Measurements from ENCODE around the gene NYNRIN. TPM values are rescaled to one million over a fixed set of nuclear protein-coding genes. Genes with fewer than 3 reads are reported as not detected.

The NYNRIN gene
- total RNA-seq, 4 donors from 2014 or later, result 6.9 to 19.9 (median 11.5) TPM

DNA sequence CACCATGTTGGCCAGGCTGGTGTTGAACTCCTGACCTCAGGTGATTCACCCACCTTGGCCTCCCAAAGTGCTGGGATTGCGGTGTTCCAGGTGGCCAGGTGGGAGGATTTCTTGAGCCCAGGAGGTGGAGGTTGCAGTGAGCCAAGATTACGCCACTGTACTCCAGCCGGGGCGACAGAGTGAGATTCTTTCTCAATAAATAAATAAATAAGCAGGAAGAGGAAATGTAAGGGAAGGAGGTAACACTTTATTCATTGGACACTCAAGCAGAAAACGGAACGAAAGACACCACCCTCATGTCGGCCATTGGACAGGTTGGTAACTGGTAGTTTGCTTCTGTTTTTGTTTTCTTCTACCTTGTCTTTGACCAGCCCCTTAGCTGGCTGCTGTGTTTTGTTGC lies 43.8 kb upstream of the NYNRIN start:
- Histone ChIP-seq H3K4me1 (peaks cover 0 to 23% (median 0%) of the 10 kb centered on the region in 3 donors), H3K27ac (no peak overlapping the region), H3K4me3 (no peak overlapping the region), H3K27me3 (peaks cover 9% of the 10 kb centered on the region), H3K9me3 (no peaks in the 10 kb centered on the region), H3K36me3 (no peaks in the 10 kb centered on the region)
- 84 to 89% methylated on average over 6 of the region's 7 CpGs for WGBS, 2 donors (ENCODE audit: low coverage in 1 of 2)
- TF ChIP-seq POLR2AphosphoS5 (IDR thresholded peaks at IDR 0.05) (no peak), POLR2A (IDR thresholded peaks at IDR 0.05) (no peak), EP300 (IDR thresholded peaks at IDR 0.05) (no peak)
- TF ChIP-seq, protein P1, sequence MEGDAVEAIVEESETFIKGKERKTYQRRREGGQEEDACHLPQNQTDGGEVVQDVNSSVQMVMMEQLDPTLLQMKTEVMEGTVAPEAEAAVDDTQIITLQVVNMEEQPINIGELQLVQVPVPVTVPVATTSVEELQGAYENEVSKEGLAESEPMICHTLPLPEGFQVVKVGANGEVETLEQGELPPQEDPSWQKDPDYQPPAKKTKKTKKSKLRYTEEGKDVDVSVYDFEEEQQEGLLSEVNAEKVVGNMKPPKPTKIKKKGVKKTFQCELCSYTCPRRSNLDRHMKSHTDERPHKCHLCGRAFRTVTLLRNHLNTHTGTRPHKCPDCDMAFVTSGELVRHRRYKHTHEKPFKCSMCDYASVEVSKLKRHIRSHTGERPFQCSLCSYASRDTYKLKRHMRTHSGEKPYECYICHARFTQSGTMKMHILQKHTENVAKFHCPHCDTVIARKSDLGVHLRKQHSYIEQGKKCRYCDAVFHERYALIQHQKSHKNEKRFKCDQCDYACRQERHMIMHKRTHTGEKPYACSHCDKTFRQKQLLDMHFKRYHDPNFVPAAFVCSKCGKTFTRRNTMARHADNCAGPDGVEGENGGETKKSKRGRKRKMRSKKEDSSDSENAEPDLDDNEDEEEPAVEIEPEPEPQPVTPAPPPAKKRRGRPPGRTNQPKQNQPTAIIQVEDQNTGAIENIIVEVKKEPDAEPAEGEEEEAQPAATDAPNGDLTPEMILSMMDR (IDR thresholded peaks at IDR 0.05), result no peak
- ATAC-seq, result no peak

DNA sequence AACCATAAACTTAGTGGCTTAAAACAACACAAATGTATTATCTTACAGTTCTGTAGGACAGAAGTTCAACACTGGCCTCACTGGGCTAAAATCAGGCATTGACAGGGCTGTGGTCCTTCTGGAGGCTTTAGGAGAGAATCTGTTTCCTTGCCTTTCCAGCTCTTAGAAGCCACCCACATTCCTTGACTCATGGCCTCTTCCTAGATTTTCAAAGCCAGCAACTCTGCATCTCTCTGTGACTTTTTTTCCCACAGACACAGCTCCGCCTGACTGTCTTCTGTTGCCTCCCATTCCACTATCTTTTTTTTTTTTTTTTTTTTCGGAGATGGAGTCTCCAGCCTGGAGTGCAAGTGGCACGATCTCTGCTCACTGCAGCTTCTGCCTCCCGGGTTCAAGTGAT lies 42.6 kb upstream of the NYNRIN start:
- ATAC-seq, result no peak
- Histone ChIP-seq H3K27me3 (no peaks in the 10 kb centered on the region), H3K4me1 (peaks cover 0 to 23% (median 0%) of the 10 kb centered on the region in 3 donors), H3K4me3 (no peak overlapping the region), H3K9me3 (no peaks in the 10 kb centered on the region), H3K27ac (no peak overlapping the region), H3K36me3 (no peaks in the 10 kb centered on the region)
- TF ChIP-seq POLR2AphosphoS5 (IDR thresholded peaks at IDR 0.05) (no peak), POLR2A (IDR thresholded peaks at IDR 0.05) (no peak), EP300 (IDR thresholded peaks at IDR 0.05) (no peak)
- TF ChIP-seq, protein P1 (IDR thresholded peaks at IDR 0.05), result no peak
- whole genome bisulfite sequencing, 2 donors (ENCODE audit: low coverage in 1 of 2), result 91 to 100% methylated on average over 1 to 3 of the region's 4 CpGs

- H3K27me3 ChIP-seq, result no peaks in the 10 kb centered on the region
- H3K9me3 ChIP-seq, result no peaks in the 10 kb centered on the region
- 73 to 91% methylated on average over 1 to 2 of the region's 3 CpGs for WGBS, 2 donors (ENCODE audit: low coverage in 1 of 2)
- peaks cover 0 to 6% (median 5%) of the 10 kb centered on the region in 3 donors for H3K4me1 ChIP-seq
- H3K27ac ChIP-seq, result no peak overlapping the region
- H3K4me3 ChIP-seq, result no peak overlapping the region
- TF ChIP-seq POLR2A (IDR thresholded peaks at IDR 0.05), result no peak
- TF ChIP-seq POLR2AphosphoS5 (IDR thresholded peaks at IDR 0.05), result no peak
- no peak for TF ChIP-seq EP300 (IDR thresholded peaks at IDR 0.05)
- TF ChIP-seq, protein P1 (IDR thresholded peaks at IDR 0.05), result no peak
- ATAC-seq, result no peak
- no peaks in the 10 kb centered on the region for H3K36me3 ChIP-seq
These were observed 38.5 kb upstream of the NYNRIN start for GRCh38 chr14:24360281-24360680.

- no peaks in the 10 kb centered on the region for H3K9me3 ChIP-seq
- no peaks in the 10 kb centered on the region for H3K27me3 ChIP-seq
- ATAC-seq, result no peak
- H3K36me3 ChIP-seq, result no peaks in the 10 kb centered on the region
- no peak overlapping the region for H3K27ac ChIP-seq
- 56 to 58% methylated on average over 2 of the region's 2 CpGs for WGBS, 2 donors (ENCODE audit: low coverage in 1 of 2)
- H3K4me3 ChIP-seq, result no peak overlapping the region
- peaks cover 0 to 17% (median 13%) of the 10 kb centered on the region in 3 donors for H3K4me1 ChIP-seq
- TF ChIP-seq EP300 (IDR thresholded peaks at IDR 0.05) (no peak), POLR2AphosphoS5 (IDR thresholded peaks at IDR 0.05) (no peak), POLR2A (IDR thresholded peaks at IDR 0.05) (no peak)
- TF ChIP-seq, protein P1 (IDR thresholded peaks at IDR 0.05), result no peak
These were observed 37.5 kb upstream of the NYNRIN start for GRCh38 chr14:24361326-24361725.

GRCh38 chr14:24362241-24362960 lies 36.4 kb upstream of the NYNRIN start:
- H3K4me1 ChIP-seq, result peaks cover 0 to 27% (median 13%) of the 10 kb centered on the region in 3 donors
- H3K4me3 ChIP-seq, result no peak overlapping the region
- no peak for ATAC-seq
- no peaks in the 10 kb centered on the region for H3K9me3 ChIP-seq
- no peak overlapping the region for H3K27ac ChIP-seq
- 17 to 42% methylated on average over 1 to 2 of the region's 2 CpGs for WGBS, 2 donors (ENCODE audit: low coverage in 1 of 2)
- no peaks in the 10 kb centered on the region for H3K36me3 ChIP-seq
- no peaks in the 10 kb centered on the region for H3K27me3 ChIP-seq
- no peak for TF ChIP-seq POLR2AphosphoS5 (IDR thresholded peaks at IDR 0.05)
- no peak for TF ChIP-seq EP300 (IDR thresholded peaks at IDR 0.05)
- TF ChIP-seq, protein P1 (IDR thresholded peaks at IDR 0.05), result no peak
- no peak for TF ChIP-seq POLR2A (IDR thresholded peaks at IDR 0.05)
